Pulmonary artery endothelial cell (primary cell): Measurements from ENCODE around the gene LRRC27. TPM values are rescaled to one million over a fixed set of nuclear protein-coding genes. Genes with fewer than 3 reads are reported as not detected.

ENCODE experiments used
- DNase-seq: peaks from one replicate; pipeline ENCODE4 v3.0.0-alpha.2; 2011; ENCODE audit warnings: low read depth, low spot score
- total RNA-seq: library from RNA; depleted of rRNA; stranded (reverse); fragments of >200 nt; gene quantifications from 2 replicates; pipeline ENCODE4 v1.2.3, GENCODE V29; 2014

LRRC27 gene
- total RNA-seq, 1 donor from 2014 or later, result 9.3 TPM

DNA sequence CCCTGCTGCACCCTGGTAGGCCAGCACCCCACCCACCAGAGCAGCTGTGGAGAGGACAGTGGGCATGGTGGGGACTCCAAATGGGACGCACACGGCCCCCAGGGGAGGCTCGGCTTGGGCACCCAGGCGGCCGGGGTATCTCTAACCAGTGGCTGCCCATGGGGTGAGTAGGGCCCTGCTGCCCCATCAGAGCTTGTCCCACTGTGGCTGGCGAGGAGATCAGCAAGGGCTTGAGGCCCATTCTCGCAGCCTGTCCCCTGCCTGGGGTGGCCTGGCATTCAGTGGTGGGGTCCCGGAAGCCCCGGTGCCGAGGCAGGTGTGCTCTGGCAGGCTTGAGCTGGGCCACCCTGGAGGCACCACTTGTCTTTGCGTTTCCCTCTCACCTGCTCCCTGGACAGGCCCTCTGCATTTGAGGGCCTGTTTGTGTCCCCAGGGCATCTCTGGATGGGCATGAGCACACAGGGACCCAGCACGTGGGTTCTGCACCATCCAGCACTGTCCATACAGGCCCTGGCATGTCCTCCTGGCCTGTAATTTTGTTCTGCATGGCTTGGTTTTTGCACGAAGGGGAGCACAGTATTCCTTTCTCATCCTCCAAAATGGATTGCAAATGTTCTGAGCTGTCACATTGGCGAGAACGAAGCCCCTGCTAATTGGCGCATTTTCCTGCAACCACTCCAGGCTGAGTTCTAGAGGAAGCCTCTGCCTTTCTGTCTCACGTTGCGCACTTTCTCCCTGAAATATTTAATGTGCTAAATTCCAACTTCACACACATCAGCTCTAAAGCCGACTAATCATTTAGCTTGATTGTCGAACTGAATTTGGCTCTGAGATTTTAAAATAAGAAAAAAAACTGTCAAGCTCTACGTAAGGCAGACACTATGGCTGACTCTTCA lies 92.2 kb downstream of the LRRC27 start:
- DNase-seq, result no peak

DNA sequence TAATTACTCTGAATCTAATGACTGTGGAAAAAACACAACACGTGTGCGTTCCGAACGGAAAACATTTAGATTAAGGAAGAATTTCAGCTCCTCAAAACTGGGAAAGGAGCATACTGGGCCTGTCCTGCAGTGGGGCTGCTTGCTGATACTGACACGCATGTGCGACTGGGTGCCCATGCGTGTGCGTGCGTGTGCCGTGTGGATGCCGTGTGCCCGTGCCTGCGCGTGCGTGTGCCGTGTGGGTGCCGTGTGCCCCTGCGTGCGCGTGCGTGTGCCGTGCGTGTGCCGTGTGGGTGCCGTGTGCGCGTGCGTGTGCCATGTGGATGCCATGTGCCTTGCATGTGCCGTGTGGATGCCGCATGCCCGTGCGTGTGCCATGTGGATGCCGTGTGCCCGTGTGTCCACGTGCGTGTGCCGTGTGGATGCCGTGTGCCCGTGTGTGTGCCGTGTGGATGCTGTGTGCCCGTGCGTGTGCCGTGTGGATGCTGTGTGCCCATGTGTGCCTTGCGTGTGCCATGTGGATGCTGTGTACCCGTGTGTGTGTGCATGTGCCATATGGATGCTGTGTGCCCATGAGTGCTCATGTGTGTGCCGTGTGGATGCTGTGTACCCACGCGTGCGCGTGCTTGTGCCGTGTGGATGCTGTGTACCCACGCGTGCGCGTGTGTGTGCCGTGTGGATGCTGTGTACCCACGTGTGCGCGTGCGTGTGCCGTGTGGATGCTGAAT lies 93.2 kb downstream of the LRRC27 start:
- DNase-seq, result no peak

DNA sequence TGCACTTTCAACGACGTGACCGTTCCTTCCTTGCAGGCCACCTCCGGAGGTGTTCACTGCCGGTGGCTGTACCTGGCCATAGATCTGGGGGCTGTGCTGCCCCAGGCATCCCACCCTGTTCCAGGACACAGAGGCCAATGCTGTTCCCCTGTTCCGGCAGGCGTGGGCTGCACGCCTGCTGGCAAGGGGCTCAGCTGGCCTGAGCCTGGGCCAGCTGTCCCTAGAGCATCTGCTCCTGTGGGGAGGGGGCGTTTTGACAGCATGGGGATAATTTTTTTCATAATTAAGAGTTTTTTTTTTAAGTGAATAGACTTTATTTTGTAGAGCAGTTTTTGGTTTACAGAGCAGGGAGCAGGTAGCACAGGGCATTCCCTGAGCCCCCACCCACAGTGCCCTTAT lies 93.8 kb downstream of the LRRC27 start:
- no peak for DNase-seq

DNA sequence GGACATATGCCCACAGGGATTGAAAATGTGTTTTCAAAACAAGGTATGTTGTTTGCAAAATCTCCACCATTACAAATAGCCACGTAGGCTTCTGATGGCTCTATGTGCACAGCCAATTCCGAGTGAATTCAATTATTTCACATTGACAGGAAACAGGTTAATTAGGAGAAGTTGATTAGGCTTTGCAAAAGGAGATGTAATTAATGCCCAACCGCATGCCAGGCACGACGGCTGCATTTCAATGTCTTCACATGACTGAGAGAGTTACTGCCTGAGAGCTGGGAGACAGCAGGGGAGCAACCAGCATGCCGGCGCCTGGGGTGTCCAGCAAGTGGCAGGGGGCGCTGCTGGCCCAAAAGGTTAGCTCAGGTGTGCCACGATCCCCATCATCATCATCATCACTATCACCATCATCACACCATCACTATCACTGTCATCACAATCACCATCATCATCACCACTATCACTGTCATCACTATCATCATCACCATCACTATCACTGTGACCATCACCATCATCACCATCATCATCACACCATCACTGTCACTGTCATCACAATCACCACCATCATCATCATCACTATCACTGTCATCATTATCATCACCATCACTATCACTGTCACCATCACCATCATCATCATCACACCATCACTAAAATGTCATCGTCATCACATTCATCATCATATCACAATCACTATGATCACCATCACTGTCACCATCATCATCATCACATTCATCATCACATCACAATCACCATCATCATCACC lies 95.2 kb downstream of the LRRC27 start:
- DNase-seq, result no peak

DNA sequence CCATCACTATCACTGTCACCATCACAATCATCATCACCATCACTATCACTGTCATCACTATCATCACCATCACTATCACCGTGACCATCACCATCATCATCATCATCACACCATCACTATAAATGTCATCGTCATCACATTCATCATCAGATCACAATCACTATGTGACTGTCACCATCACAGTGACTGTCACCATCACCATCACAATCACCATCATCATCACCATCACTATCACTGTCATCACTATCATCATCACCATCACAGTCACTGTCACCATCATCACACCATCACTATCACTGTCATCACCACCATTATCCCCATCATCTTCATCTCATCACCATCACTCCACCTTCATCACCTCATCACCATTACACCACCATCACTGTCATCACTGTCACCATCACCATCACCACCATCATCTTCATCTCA lies 96.0 kb downstream of the LRRC27 start:
- no peak for DNase-seq

DNA sequence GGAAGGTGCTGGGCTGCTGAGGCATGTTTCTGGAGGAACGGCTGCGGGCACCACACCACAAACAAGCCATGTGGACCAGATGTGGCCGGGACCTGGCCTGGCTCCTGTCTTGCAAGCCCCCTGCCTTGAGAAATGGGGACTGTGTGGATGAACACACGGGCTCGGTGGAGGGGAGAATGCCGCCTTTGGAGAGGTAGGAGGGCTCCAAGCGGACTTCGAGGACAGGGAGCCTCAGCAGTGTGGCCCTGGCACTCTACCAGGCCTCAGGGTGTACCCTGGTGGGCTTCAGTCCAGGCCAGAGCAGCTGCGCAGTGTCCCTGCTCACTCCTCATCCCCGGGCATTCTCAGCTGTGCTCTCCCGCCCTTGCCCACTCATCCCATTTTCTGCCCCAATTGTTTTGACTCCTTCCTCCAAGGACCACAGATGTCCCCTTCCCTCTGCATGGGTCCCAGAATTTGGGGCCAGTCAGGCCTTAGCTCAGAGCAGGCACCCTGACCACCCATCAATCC lies 96.5 kb downstream of the LRRC27 start:
- DNase-seq, result no peak

Other genes starting within 250 kb of the LRRC27 start
- gene DPYSL4, start 145.2 kb upstream of the LRRC27 start, total RNA-seq, result 10.5 and 14.1 TPM in 2 replicates
- 12.5 and 15.1 TPM in 2 replicates for gene STK32C, start 24.2 kb upstream of the LRRC27 start, total RNA-seq
- 10.9 and 15.6 TPM in 2 replicates for gene PWWP2B, start 65.0 kb downstream of the LRRC27 start, total RNA-seq
- gene INPP5A, start 205.6 kb downstream of the LRRC27 start, total RNA-seq, result 23.9 and 25.4 TPM in 2 replicates